IMR-90 (cell line): ENCODE measurements around the gene MAGEF1. TPM values are rescaled to one million over a fixed set of nuclear protein-coding genes. Genes with fewer than 3 reads are reported as not detected.

Experiments
- ATAC-seq: fragments of 200-7000 bp; cut with Tn5 transposase; 2 replicates; pipeline ENCODE4 v1.9.1; 2020; ENCODE audit warnings: low read depth, mild to moderate bottlenecking, moderate library complexity
- BruUV-seq: library from RNA; stranded (reverse); fragments of 400-500 nt; replicated peaks from 2 replicates; lab custom pipeline; 2021; lab: Mats Ljungman, UMichigan
- CTCF ChIA-PET: fragments of 300-600 bp; formaldehyde crosslinking; extraction: SDS; loops from one replicate; lab custom pipeline; 2021; ENCODE audit warnings: antibody characterized with exemption; lab: Yijun Ruan, JAX
- POLR2A ChIA-PET: fragments of 300-600 bp; sonication (Branson Sonifier 250); formaldehyde crosslinking; loops from one replicate; lab custom pipeline; 2022; ENCODE audit warnings: antibody characterized with exemption; ENCODE audit not compliant: unreplicated experiment; lab: Charles Lee
- DNase-seq: peaks from one replicate; pipeline ENCODE4 v3.0.0; 2013
- H2AFZ ChIP-seq: replicated peaks from 2 replicates; pipeline ENCODE3; 2013; ENCODE audit warnings: low read length, mild to moderate bottlenecking; ENCODE audit not compliant: poor library complexity
- H2AK5ac ChIP-seq: 2 replicates; pipeline ENCODE4 v1.6.1; 2013; ENCODE audit warnings: low read depth, low read length, inconsistent platforms
- H2AK9ac ChIP-seq: replicated peaks from 2 replicates; pipeline ENCODE3; 2013; ENCODE audit warnings: mild to moderate bottlenecking, low read depth, low read length, moderate library complexity; ENCODE audit not compliant: poor library complexity
- H2BK120ac ChIP-seq: 2 replicates; pipeline ENCODE4 v1.6.1; 2013; ENCODE audit warnings: low read depth, low read length, inconsistent platforms
- H2BK15ac ChIP-seq: 3 replicates; pipeline ENCODE4 v1.6.1; 2013; ENCODE audit warnings: low read depth, low read length, inconsistent platforms
- H2BK20ac ChIP-seq: 2 replicates; pipeline ENCODE4 v1.6.1; 2013; ENCODE audit warnings: low read depth, mild to moderate bottlenecking, inconsistent platforms, low read length, moderate library complexity
- H2BK5ac ChIP-seq: 2 replicates; pipeline ENCODE4 v1.6.1; 2013; ENCODE audit warnings: mild to moderate bottlenecking, low read depth, low read length, inconsistent platforms; ENCODE audit not compliant: poor library complexity, severe bottlenecking
- H3K14ac ChIP-seq: replicated peaks from 2 replicates; pipeline ENCODE4 v1.6.1; 2013; ENCODE audit warnings: low read depth, low read length, inconsistent platforms
- H3K18ac ChIP-seq: 2 replicates; pipeline ENCODE4 v1.6.1; 2013; ENCODE audit warnings: low read depth, low read length, control low read depth
- H3K23ac ChIP-seq: 2 replicates; pipeline ENCODE4 v1.6.1; 2013; ENCODE audit warnings: low read depth, low read length, inconsistent platforms
- H3K27ac ChIP-seq: 2 replicates; pipeline ENCODE4 v1.5.1; 2013; ENCODE audit warnings: mild to moderate bottlenecking, control low read depth, low read length; ENCODE audit not compliant: insufficient read depth
- H3K27me3 ChIP-seq: 2 replicates; pipeline ENCODE4 v1.6.1; 2013; ENCODE audit warnings: low read length; ENCODE audit not compliant: control insufficient read depth, insufficient read depth
- H3K36me3 ChIP-seq: 2 replicates; pipeline ENCODE4 v1.6.1; 2013; ENCODE audit warnings: low read length, mixed read lengths; ENCODE audit not compliant: control insufficient read depth, insufficient read depth
- H3K4ac ChIP-seq: 2 replicates; pipeline ENCODE4 v1.6.1; 2013; ENCODE audit warnings: low read depth, low read length, inconsistent platforms
- H3K4me1 ChIP-seq: 2 replicates; pipeline ENCODE4 v1.6.1; 2013; ENCODE audit warnings: low read length, mixed read lengths; ENCODE audit not compliant: control insufficient read depth, insufficient read depth
- H3K4me2 ChIP-seq: 2 replicates; pipeline ENCODE4 v1.6.1; 2013; ENCODE audit warnings: low read depth, mild to moderate bottlenecking, control low read depth, low read length, moderate library complexity
- H3K4me3 ChIP-seq: 2 replicates; pipeline ENCODE4 v1.5.1; 2013; ENCODE audit warnings: low read depth, mild to moderate bottlenecking, control low read depth, low read length, moderate library complexity; ENCODE audit not compliant: insufficient read depth
- H3K56ac ChIP-seq: 2 replicates; pipeline ENCODE4 v1.6.1; 2013; ENCODE audit warnings: low read length, inconsistent platforms; ENCODE audit not compliant: insufficient read depth; ENCODE audit errors: extremely low read depth
- H3K79me1 ChIP-seq, 2 experiments: 2 replicates each; pipeline ENCODE4 v1.6.1; 2013; ENCODE audit warnings: low read length in 2 of 2, inconsistent platforms in 1 of 2, low read depth in 1 of 2
- H3K9ac ChIP-seq: 2 replicates; pipeline ENCODE4 v1.6.1; 2013; ENCODE audit warnings: low read depth, low read length, control low read depth
- H3K9me1 ChIP-seq: 2 replicates; pipeline ENCODE4 v1.6.1; 2013; ENCODE audit warnings: low read length, inconsistent platforms; ENCODE audit not compliant: insufficient read depth
- H3K9me3 ChIP-seq: 2 replicates; pipeline ENCODE4 v1.6.1; 2013; ENCODE audit warnings: low read length; ENCODE audit not compliant: control insufficient read depth, insufficient read depth
- H4K20me1 ChIP-seq: 2 replicates; pipeline ENCODE4 v1.6.1; 2013; ENCODE audit warnings: low read length, inconsistent platforms; ENCODE audit not compliant: insufficient read depth
- H4K5ac ChIP-seq: 2 replicates; pipeline ENCODE4 v1.6.1; 2013; ENCODE audit warnings: mild to moderate bottlenecking, low read depth, low read length, control low read depth
- H4K8ac ChIP-seq, 2 experiments: 2 replicates each; pipeline ENCODE4 v1.6.1; 2013; ENCODE audit warnings: low read depth in 2 of 2, low read length in 2 of 2, control low read depth in 1 of 2, inconsistent platforms in 1 of 2
- H4K91ac ChIP-seq: 2 replicates; pipeline ENCODE4 v1.6.1; 2013; ENCODE audit warnings: low read depth, low read length, inconsistent platforms; ENCODE audit not compliant: insufficient read depth
- CHD1 ChIP-seq: IDR thresholded peaks from 2 replicates; pipeline ENCODE4 v1.6.1; 2012; ENCODE audit warnings: low read depth, low read length, improper control_type of control experiment
- FOS ChIP-seq: fragments of 150-350 bp; IDR thresholded peaks from 2 replicates; pipeline ENCODE4 v1.6.1; 2016; ENCODE audit warnings: low read depth, low read length
- MAFK ChIP-seq: IDR thresholded peaks from 2 replicates; pipeline ENCODE4 v1.6.1; 2012; ENCODE audit warnings: low read depth, low read length, improper control_type of control experiment
- WGBS, 2 experiments: methylation state at CpG; one replicate each; pipeline versions ENCODE4 v1.1.5 to v1.1.7; 2013; ENCODE audit warnings: missing lambda C conversion rate in 2 of 2; ENCODE audit not compliant: insufficient read length in 1 of 2; ENCODE audit errors: extremely low coverage in 2 of 2; 5-methylcytosine and 5-hydroxymethylcytosine counted together
- dilution Hi-C: fragments of 300-500 bp; cut with HindIII; formaldehyde crosslinking; loops from one replicate; pipeline ENCODE4 v1.14.3; 2018; ENCODE audit warnings: low sequenced_read_pairs; ENCODE audit not compliant: unreplicated experiment
- in situ Hi-C: fragments of 300-500 bp; cut with MboI; formaldehyde crosslinking; loops from 3 replicates; pipeline ENCODE4 v1.14.3; 2019; ENCODE audit warnings: low sequenced_read_pairs, inconsistent platforms, mixed read lengths
- intact Hi-C: fragments of 100-400 bp; cut with micrococcal nuclease; formaldehyde crosslinking; loops from 2 replicates; pipeline ENCODE4 v1.10.0; 2022
- polyA plus RNA-seq, 3 experiments: library from polyadenylated mRNA; depleted of rRNA; stranded (reverse); fragments of >200 nt; gene quantifications; 2 replicates each; pipeline ENCODE4 v1.2.3, GENCODE V29; 2012; ENCODE audit warnings: low replicate concordance in 1 of 3
- total RNA-seq: library from RNA; depleted of rRNA; stranded (reverse); fragments of >200 nt; gene quantifications from 2 replicates; pipeline ENCODE4 v1.2.3, GENCODE V29; 2012

The MAGEF1 gene
- total and polyA plus RNA-seq, 2 of the 4 experiments (the other 2 are of a cell fraction): 10.6 to 19.4 TPM

- H3K4ac ChIP-seq: no peak overlapping the region
- H2BK120ac ChIP-seq: no peak overlapping the region
- intact Hi-C loops (no loop called here), dilution Hi-C loops (no loop called here), in situ Hi-C loops (no loop called here)
- H3K27me3 ChIP-seq: peaks cover 18% of the 10 kb centered on the region
- no peak overlapping the region for H2BK20ac ChIP-seq
- no TSS peak for BruUV-seq
- no peak overlapping the region for H3K4me2 ChIP-seq
- H3K4me3 ChIP-seq: no peak overlapping the region
- no peak overlapping the region for H4K5ac ChIP-seq
- H3K9me3 ChIP-seq: no peaks in the 10 kb centered on the region
- H4K20me1 ChIP-seq: no peaks in the 10 kb centered on the region
- H2BK5ac ChIP-seq: no peak overlapping the region
- H3K18ac ChIP-seq: no peak overlapping the region
- no peaks in the 10 kb centered on the region for H3K79me1 ChIP-seq
- H2AFZ ChIP-seq: no peak overlapping the region
- H2BK15ac ChIP-seq: no peak overlapping the region
- H3K4me1 ChIP-seq: peaks cover 4% of the 10 kb centered on the region
- DNase-seq (no peak), ATAC-seq (no peak)
- H3K9ac ChIP-seq: no peak overlapping the region
- no peak overlapping the region for H4K8ac ChIP-seq
- no peaks in the 10 kb centered on the region for H3K36me3 ChIP-seq
- TF ChIP-seq CHD1 (no peak), MAFK (no peak), FOS (no peak)
- H3K27ac ChIP-seq: no peak overlapping the region
- no peak overlapping the region for H3K56ac ChIP-seq
- POLR2A ChIA-PET: no interaction called here
- H2AK5ac ChIP-seq: no peak overlapping the region
- no peak overlapping the region for H3K14ac ChIP-seq
- H2AK9ac ChIP-seq: no peak overlapping the region
- CTCF ChIA-PET: interaction anchor here (0.8 kb wide), 1 partner anchor 172 kb away, joined by 3 read pairs; the partner anchor contains the start of gene EPHB3
- H3K9me1 ChIP-seq: peaks cover 4% of the 10 kb centered on the region; the same call in 1 of the 2 replicates
- H3K23ac ChIP-seq: no peak overlapping the region
- H4K91ac ChIP-seq: no peak overlapping the region
- WGBS, 2 experiments: 67% methylated on average over 1 of the region's 4 CpGs; no CpG with 5 or more reads in 1 of the 2 experiments
Observed at GRCh38 chr3:184733181-184733580, 21.3 kb upstream of the MAGEF1 start.
